CD14-positive monocyte (primary cell): ENCODE results near the gene MCF2L. TPM values are rescaled to one million over a fixed set of nuclear protein-coding genes. Genes with fewer than 3 reads are reported as not detected.

ENCODE experiments used
- DNase-seq, 3 donors: peaks; one replicate each; pipeline ENCODE4 v3.0.0-alpha.2; 2011 to 2022
- H2AFZ ChIP-seq: 2 replicates; pipeline ENCODE4 v1.6.0; 2012; ENCODE audit warnings: mild to moderate bottlenecking, low read depth, low read length, inconsistent platforms; ENCODE audit not compliant: insufficient read depth, poor library complexity, severe bottlenecking
- H3K27ac ChIP-seq, 2 donors: 1 replicate in 1 of 2; 2 replicates in 1 of 2; pipeline ENCODE4 v1.5.1; 2012 to 2013; ENCODE audit warnings: low read length in 2 of 2, control low read depth in 1 of 2, inconsistent platforms in 1 of 2, low read depth in 1 of 2, mild to moderate bottlenecking in 1 of 2
- H3K27me3 ChIP-seq, 2 donors: one replicate each; pipeline versions ENCODE4 v1.6.0 to v1.6.1; 2011 to 2013; ENCODE audit warnings: low read length in 2 of 2; ENCODE audit not compliant: control insufficient read depth in 2 of 2, insufficient read depth in 2 of 2
- H3K36me3 ChIP-seq, 2 donors: replicated peaks in 1 of 2; 1 replicate in 1 of 2; 2 replicates in 1 of 2; pipeline versions ENCODE4 v1.5.1 to v1.6.1; 2012 to 2013; ENCODE audit warnings: low read length in 2 of 2, control low read depth in 1 of 2, inconsistent platforms in 1 of 2, mild to moderate bottlenecking in 1 of 2; ENCODE audit not compliant: insufficient read depth in 2 of 2, control insufficient read depth in 1 of 2
- H3K4me1 ChIP-seq, 2 donors: 1 replicate in 1 of 2; 2 replicates in 1 of 2; pipeline versions ENCODE4 v1.5.1 to v1.6.1; 2012 to 2013; ENCODE audit warnings: low read length in 2 of 2, control low read depth in 1 of 2, inconsistent platforms in 1 of 2, mild to moderate bottlenecking in 1 of 2, moderate library complexity in 1 of 2; ENCODE audit not compliant: insufficient read depth in 2 of 2, control insufficient read depth in 1 of 2
- H3K4me2 ChIP-seq: replicated peaks from 2 replicates; pipeline ENCODE3; 2012; ENCODE audit warnings: low read length, moderate library complexity, mild to moderate bottlenecking; ENCODE audit not compliant: poor library complexity, severe bottlenecking; ENCODE audit errors: extremely low read depth
- H3K4me3 ChIP-seq, 3 experiments: fragments of 200-600 bp in 1 of 3; sonication (generic) in 1 of 3; replicated peaks in 1 of 3; 1 replicate in 2 of 3; 2 replicates in 1 of 3; pipeline ENCODE4 v1.5.1; 2011 to 2013; ENCODE audit warnings: low read length in 3 of 3, mild to moderate bottlenecking in 3 of 3, control low read depth in 2 of 3, low read depth in 2 of 3, inconsistent platforms in 1 of 3, moderate library complexity in 1 of 3
- H3K79me2 ChIP-seq: 2 replicates; pipeline ENCODE4 v1.6.0; 2012; ENCODE audit warnings: mild to moderate bottlenecking, control low read depth, inconsistent platforms, low read length, moderate library complexity; ENCODE audit not compliant: insufficient read depth
- H3K9ac ChIP-seq: 2 replicates; pipeline ENCODE4 v1.6.0; 2017; ENCODE audit warnings: low read length, mild to moderate bottlenecking; ENCODE audit not compliant: insufficient read depth, poor library complexity, severe bottlenecking
- H3K9me3 ChIP-seq, 2 donors: replicated peaks in 1 of 2; 1 replicate in 1 of 2; 2 replicates in 1 of 2; pipeline versions ENCODE4 v1.5.1 to v1.6.1; 2012 to 2013; ENCODE audit warnings: low read length in 2 of 2, control low read depth in 1 of 2; ENCODE audit not compliant: control insufficient read depth in 1 of 2, insufficient read depth in 1 of 2
- H4K20me1 ChIP-seq: 2 replicates; pipeline ENCODE4 v1.6.0; 2012; ENCODE audit warnings: mild to moderate bottlenecking, low read length, control low read depth, moderate library complexity; ENCODE audit not compliant: insufficient read depth
- H3K27ac Mint-ChIP-seq, 7 donors: one replicate each; pipeline ENCODE4 v1.8.0; 2020; ENCODE audit warnings: mild to moderate bottlenecking in 7 of 7, mixed read lengths in 7 of 7, moderate library complexity in 6 of 7, inconsistent platforms in 2 of 7
- H3K27me3 Mint-ChIP-seq, 3 donors: one replicate each; pipeline ENCODE4 v1.8.0; 2021 to 2022; ENCODE audit warnings: low read depth in 3 of 3, mild to moderate bottlenecking in 3 of 3, mixed read lengths in 3 of 3, moderate library complexity in 3 of 3, inconsistent platforms in 1 of 3
- H3K36me3 Mint-ChIP-seq, 2 donors: one replicate each; pipeline ENCODE4 v1.8.0; 2020; ENCODE audit warnings: mixed read lengths in 2 of 2, inconsistent platforms in 1 of 2, mild to moderate bottlenecking in 1 of 2
- H3K4me1 Mint-ChIP-seq: one replicate; pipeline ENCODE4 v1.8.0; 2020; ENCODE audit warnings: mild to moderate bottlenecking, mixed read lengths
- H3K4me3 Mint-ChIP-seq, 2 donors: one replicate each; pipeline ENCODE4 v1.8.0; 2020; ENCODE audit warnings: mild to moderate bottlenecking in 2 of 2, mixed read lengths in 2 of 2, moderate library complexity in 1 of 2
- H3K9me3 Mint-ChIP-seq, 7 donors: one replicate each; pipeline ENCODE4 v1.8.0; 2020 to 2022; ENCODE audit warnings: mixed read lengths in 7 of 7, mild to moderate bottlenecking in 6 of 7, moderate library complexity in 6 of 7, inconsistent platforms in 2 of 7
- CTCF ChIP-seq: fragments of 200-600 bp; IDR thresholded peaks from one replicate; pipeline ENCODE4 v1.8.0; 2022; ENCODE audit warnings: antibody characterized with exemption, mild to moderate bottlenecking
- WGBS: methylation state at CpG from one replicate; pipeline ENCODE4 v1.1.5; 2013; ENCODE audit warnings: missing lambda C conversion rate; ENCODE audit not compliant: insufficient coverage; 5-methylcytosine and 5-hydroxymethylcytosine counted together
- intact Hi-C, 2 donors: fragments of 100-400 bp; cut with micrococcal nuclease; formaldehyde crosslinking; loops; one replicate each; pipeline versions ENCODE4 v1.15.0 to v1.15.1; 2023
- polyA plus RNA-seq, 3 donors: library from polyadenylated mRNA; depleted of rRNA in 1 of 3; unstranded in 2 of 3; stranded (reverse) in 1 of 3; fragments of 300-500 nt in 2 of 3; fragments of >200 nt in 1 of 3; fragmentation: Illumina TruSeq in 2 of 3; gene quantifications; 1 replicate in 2 of 3; 2 replicates in 1 of 3; pipeline ENCODE4 v1.2.3, GENCODE V29; 2012 to 2021

MCF2L gene
- polyA plus RNA-seq, 3 donors, result not detected

GRCh38 chr13:113097651-113098050 is 128.6 kb downstream of the MCF2L start:
- Histone ChIP-seq H3K27me3 (no peaks in the 10 kb centered on the region), H3K79me2 (no peaks in the 10 kb centered on the region), H4K20me1 (no peaks in the 10 kb centered on the region), H3K4me1 (no peaks in the 10 kb centered on the region), H3K36me3 (no peaks in the 10 kb centered on the region), H3K9me3 (no peaks in the 10 kb centered on the region), H3K4me2 (no peak overlapping the region), H3K4me3 (no peak overlapping the region), H3K9ac (no peak overlapping the region), H3K27ac (no peak overlapping the region), H2AFZ (no peak overlapping the region)
- H3K36me3 Mint-ChIP-seq, result no peaks in the 10 kb centered on the region
- no peak for DNase-seq
- TF ChIP-seq CTCF, result no peak
- H3K27me3 Mint-ChIP-seq, result peaks cover 0 to 2% (median 2%) of the 10 kb centered on the region in 3 donors
- H3K9me3 Mint-ChIP-seq, result no peaks in the 10 kb centered on the region
- H3K4me1 Mint-ChIP-seq, result no peaks in the 10 kb centered on the region
- WGBS, result no CpG with 5 or more reads among the region's 7 CpGs
- no peak overlapping the region for H3K27ac Mint-ChIP-seq
- intact Hi-C loops, result no loop called here
- no peak overlapping the region for H3K4me3 Mint-ChIP-seq

- H3K4me3 Mint-ChIP-seq, result no peak overlapping the region
- intact Hi-C loops, result no loop called here
- WGBS, result 94% methylated on average over 20 of the region's 30 CpGs
- H3K27me3 Mint-ChIP-seq, result peaks cover 2% of the 10 kb centered on the region in 3 donors
- TF ChIP-seq CTCF, result no peak
- no peak overlapping the region for H3K27ac Mint-ChIP-seq
- H3K4me1 Mint-ChIP-seq, result no peaks in the 10 kb centered on the region
- H3K9me3 Mint-ChIP-seq, result no peaks in the 10 kb centered on the region
- Histone ChIP-seq H3K9ac (no peak overlapping the region), H4K20me1 (no peaks in the 10 kb centered on the region), H3K4me2 (no peak overlapping the region), H3K27me3 (no peaks in the 10 kb centered on the region), H3K27ac (no peak overlapping the region), H3K79me2 (no peaks in the 10 kb centered on the region), H3K4me3 (no peak overlapping the region), H3K36me3 (no peaks in the 10 kb centered on the region), H2AFZ (no peak overlapping the region), H3K4me1 (no peaks in the 10 kb centered on the region), H3K9me3 (no peaks in the 10 kb centered on the region)
- no peak for DNase-seq
- H3K36me3 Mint-ChIP-seq, result no peaks in the 10 kb centered on the region
Measured at GRCh38 chr13:113098162-113098732, 129.2 kb downstream of the MCF2L start.
